Hindlimb muscle (tissue), 1 donor: ENCODE measurements around the gene LARP6. TPM values are rescaled to one million over a fixed set of nuclear protein-coding genes. Genes with fewer than 3 reads are reported as not detected.
"Not testable (repeated sequence)": the region's sequence is repeated elsewhere in the genome, so short reads cannot be mapped to it uniquely, and the experiment has no call there.

Source experiments
- DNase-seq: peaks from one replicate; pipeline ENCODE4 v3.0.0-alpha.2; 2013
- polyA plus RNA-seq: library from polyadenylated mRNA; unstranded; fragments of 120-200 nt; gene quantifications from one replicate; pipeline ENCODE4 v1.2.1, GENCODE V29; 2013; ENCODE audit not compliant: insufficient read length

Gene LARP6
- 10.9 TPM for polyA plus RNA-seq

GRCh38 chr15:70853973-70854665, at the start of gene LARP6:
Gene LARP6, minus strand, starts transcription at chr15:70854157. Its CDS starts 69 bp downstream, at chr15:70854088.
- peak; percentile 72 for DNase-seq

- DNase-seq, result no peak
Measured at GRCh38 chr15:70902107-70902506, 48.1 kb upstream of the LARP6 start.

GRCh38 chr15:70892912-70893560, 39.1 kb upstream of the LARP6 start:
- peak; percentile 61 for DNase-seq

- DNase-seq, result peak; percentile 94
Measured at GRCh38 chr15:70892002-70892911, 38.3 kb upstream of the LARP6 start, which contains the start of the genes LRRC49 and THAP10. Gene LRRC49, plus strand, starts transcription at chr15:70892826. Its CDS starts 69 bp downstream, at chr15:70892895. Gene THAP10, minus strand, starts transcription at chr15:70892433. Its CDS starts 161 bp downstream, at chr15:70892272.

GRCh38 chr15:70882361-70882760, 28.4 kb upstream of the LARP6 start:
- DNase-seq, result no peak

GRCh38 chr15:70880781-70881180, 26.8 kb upstream of the LARP6 start:
- no peak for DNase-seq

GRCh38 chr15:70879401-70879800, 25.4 kb upstream of the LARP6 start:
- DNase-seq, result no peak

- DNase-seq, result no peak
Measured at GRCh38 chr15:70876683-70877082, 22.7 kb upstream of the LARP6 start.

GRCh38 chr15:70876011-70876410, 22.1 kb upstream of the LARP6 start:
- no peak for DNase-seq

GRCh38 chr15:70875001-70875782, 21.2 kb upstream of the LARP6 start:
- no peak for DNase-seq

- DNase-seq, result no peak
Measured at GRCh38 chr15:70873232-70874054, 19.5 kb upstream of the LARP6 start.

- DNase-seq, result not testable (repeated sequence)
Measured at GRCh38 chr15:70871490-70871889, 17.5 kb upstream of the LARP6 start.

- no peak for DNase-seq
Measured at GRCh38 chr15:70870051-70870450, 16.1 kb upstream of the LARP6 start.

- no peak for DNase-seq
Measured at GRCh38 chr15:70869346-70869745, 15.4 kb upstream of the LARP6 start.

GRCh38 chr15:70867911-70868467, 14.0 kb upstream of the LARP6 start:
- peak; percentile 73 for DNase-seq

GRCh38 chr15:70866982-70867641, 13.2 kb upstream of the LARP6 start:
- no peak for DNase-seq

- no peak for DNase-seq
Measured at GRCh38 chr15:70863450-70864218, 9.7 kb upstream of the LARP6 start.

GRCh38 chr15:70859998-70860397, 6.0 kb upstream of the LARP6 start:
- DNase-seq, result no peak

GRCh38 chr15:70859322-70859908, 5.5 kb upstream of the LARP6 start:
- no peak for DNase-seq
